ENCODE results near the gene COL20A1. TPM values are rescaled to one million over a fixed set of nuclear protein-coding genes. Genes with fewer than 3 reads are reported as not detected.
A peak's percentile ranks its signal among the peaks of the same experiment; 100 is the strongest.

COL20A1 gene
- total and polyA plus RNA-seq, 7 experiments from 2014 or later, result 0.08 TPM; not detected in 6

GRCh38 chr20:63306673-63307537 is 13.9 kb downstream of the COL20A1 start:
- Histone ChIP-seq H3K9me3 (ENCODE audit: control insufficient read depth in 2 of 3, low read length in 3 of 3) (no peaks in the 10 kb centered on the region), H3K4me3 (ENCODE audit: low read length) (no peak overlapping the region), H3K36me3 (ENCODE audit: control insufficient read depth in 2 of 3, insufficient read depth in 3 of 3, low read length in 3 of 3) (no peaks in the 10 kb centered on the region), H3K27me3 (ENCODE audit: control insufficient read depth in 2 of 2, insufficient read depth in 2 of 2, low read length in 2 of 2) (no peaks in the 10 kb centered on the region), H3K27ac (ENCODE audit: low read depth, low read length) (no peak overlapping the region), H3K4me1 (ENCODE audit: control insufficient read depth in 2 of 2, insufficient read depth in 2 of 2, low read length in 2 of 2) (no peaks in the 10 kb centered on the region)
- no peak overlapping the region for H3K4me3 Mint-ChIP-seq
- no peak overlapping the region for H3K27ac Mint-ChIP-seq
- peaks cover 0 to 9% (median 5%) of the 10 kb centered on the region in 11 donors for H3K9me3 Mint-ChIP-seq
- H3K4me1 Mint-ChIP-seq, result peaks cover 0 to 4% (median 0%) of the 10 kb centered on the region in 7 donors
- peaks cover 2 to 22% (median 7%) of the 10 kb centered on the region in 5 donors for H3K27me3 Mint-ChIP-seq
- ChIA-PET CTCF (no interaction called here), POLR2A (no interaction called here)
- intact Hi-C loops (cut with micrococcal nuclease), result no loop called here
- ATAC-seq (no peak), DNase-seq (no peak)
- no peaks in the 10 kb centered on the region for H3K36me3 Mint-ChIP-seq

- DNase-seq (no peak), ATAC-seq (no peak)
- Histone ChIP-seq H3K36me3 (ENCODE audit: control insufficient read depth in 2 of 3, insufficient read depth in 3 of 3, low read length in 3 of 3) (no peaks in the 10 kb centered on the region), H3K4me3 (ENCODE audit: low read length) (no peak overlapping the region), H3K27ac (ENCODE audit: low read depth, low read length) (no peak overlapping the region), H3K9me3 (ENCODE audit: control insufficient read depth in 2 of 3, low read length in 3 of 3) (no peaks in the 10 kb centered on the region), H3K27me3 (ENCODE audit: control insufficient read depth in 2 of 2, insufficient read depth in 2 of 2, low read length in 2 of 2) (no peaks in the 10 kb centered on the region), H3K4me1 (ENCODE audit: control insufficient read depth in 2 of 2, insufficient read depth in 2 of 2, low read length in 2 of 2) (no peaks in the 10 kb centered on the region)
- Mint-ChIP-seq H3K9me3 (peaks cover 0 to 3% (median 2%) of the 10 kb centered on the region in 11 donors), H3K36me3 (no peaks in the 10 kb centered on the region), H3K4me3 (no peak overlapping the region), H3K27me3 (peaks cover 0 to 19% (median 3%) of the 10 kb centered on the region in 5 donors), H3K27ac (no peak overlapping the region), H3K4me1 (peaks cover 0 to 4% (median 0%) of the 10 kb centered on the region in 7 donors)
- POLR2A ChIA-PET, result no interaction called here
- intact Hi-C loops (cut with micrococcal nuclease), result no loop called here
- CTCF ChIA-PET, result no interaction called here
These were observed 14.7 kb downstream of the COL20A1 start for GRCh38 chr20:63307538-63308217.

- H3K9me3 Mint-ChIP-seq, result no peaks in the 10 kb centered on the region
- H3K4me1 Mint-ChIP-seq, result peaks cover 0 to 4% (median 0%) of the 10 kb centered on the region in 7 donors
- no peaks in the 10 kb centered on the region for H3K4me1 ChIP-seq (ENCODE audit: control insufficient read depth in 2 of 2, insufficient read depth in 2 of 2, low read length in 2 of 2)
- ChIA-PET CTCF (no interaction called here), POLR2A (no interaction called here)
- no peaks in the 10 kb centered on the region for H3K9me3 ChIP-seq (ENCODE audit: control insufficient read depth in 2 of 3, low read length in 3 of 3)
- H3K4me3 Mint-ChIP-seq, result no peak overlapping the region
- no peak overlapping the region for H3K4me3 ChIP-seq (ENCODE audit: low read length)
- no peak overlapping the region for H3K27ac ChIP-seq (ENCODE audit: low read depth, low read length)
- no peak overlapping the region for H3K27ac Mint-ChIP-seq
- no peaks in the 10 kb centered on the region for H3K36me3 ChIP-seq (ENCODE audit: control insufficient read depth in 2 of 3, insufficient read depth in 3 of 3, low read length in 3 of 3)
- ATAC-seq, result no peak
- peaks cover 0 to 16% (median 0%) of the 10 kb centered on the region in 5 donors for H3K27me3 Mint-ChIP-seq
- no peak for DNase-seq
- H3K36me3 Mint-ChIP-seq, result no peaks in the 10 kb centered on the region
- intact Hi-C loops (cut with micrococcal nuclease), result no loop called here
- no peaks in the 10 kb centered on the region for H3K27me3 ChIP-seq (ENCODE audit: control insufficient read depth in 2 of 2, insufficient read depth in 2 of 2, low read length in 2 of 2)
These were observed 15.4 kb downstream of the COL20A1 start for GRCh38 chr20:63308218-63308911.

GRCh38 chr20:63309261-63310071 is 16.5 kb downstream of the COL20A1 start:
- H3K27ac ChIP-seq (ENCODE audit: low read depth, low read length), result no peak overlapping the region
- ATAC-seq (no peak), DNase-seq (peak in 2 of 9 donors; percentile 36 to 40)
- intact Hi-C loops (cut with micrococcal nuclease), result no loop called here
- Mint-ChIP-seq H3K27me3 (peaks cover 0 to 16% (median 0%) of the 10 kb centered on the region in 5 donors), H3K36me3 (no peaks in the 10 kb centered on the region), H3K4me3 (no peak overlapping the region), H3K27ac (no peak overlapping the region), H3K9me3 (no peaks in the 10 kb centered on the region), H3K4me1 (peaks cover 0 to 4% (median 0%) of the 10 kb centered on the region in 7 donors)
- H3K36me3 ChIP-seq (ENCODE audit: control insufficient read depth in 2 of 3, insufficient read depth in 3 of 3, low read length in 3 of 3), result no peaks in the 10 kb centered on the region
- H3K4me3 ChIP-seq (ENCODE audit: low read length), result no peak overlapping the region
- H3K27me3 ChIP-seq (ENCODE audit: control insufficient read depth in 2 of 2, insufficient read depth in 2 of 2, low read length in 2 of 2), result no peaks in the 10 kb centered on the region
- H3K9me3 ChIP-seq (ENCODE audit: control insufficient read depth in 2 of 3, low read length in 3 of 3), result no peaks in the 10 kb centered on the region
- no peaks in the 10 kb centered on the region for H3K4me1 ChIP-seq (ENCODE audit: control insufficient read depth in 2 of 2, insufficient read depth in 2 of 2, low read length in 2 of 2)
- POLR2A ChIA-PET, result no interaction called here
- CTCF ChIA-PET, result interaction anchor here (0.7 kb wide), 1 partner anchor 10 kb away, joined by 3 read pairs; no protein-coding TSS in a partner anchor

- POLR2A ChIA-PET, result no interaction called here
- intact Hi-C loops (cut with micrococcal nuclease), result no loop called here
- H3K9me3 ChIP-seq (ENCODE audit: control insufficient read depth in 2 of 3, low read length in 3 of 3), result no peaks in the 10 kb centered on the region
These were observed 17.4 kb downstream of the COL20A1 start for GRCh38 chr20:63310265-63310991.

More at GRCh38 chr20:63310265-63310991, 17.4 kb downstream of the COL20A1 start:
- CTCF ChIA-PET, result no interaction called here
- H3K9me3 Mint-ChIP-seq, result no peaks in the 10 kb centered on the region
- Histone ChIP-seq H3K27me3 (ENCODE audit: control insufficient read depth in 2 of 2, insufficient read depth in 2 of 2, low read length in 2 of 2) (no peaks in the 10 kb centered on the region), H3K27ac (ENCODE audit: low read depth, low read length) (no peak overlapping the region), H3K4me3 (ENCODE audit: low read length) (no peak overlapping the region), H3K4me1 (ENCODE audit: control insufficient read depth in 2 of 2, insufficient read depth in 2 of 2, low read length in 2 of 2) (no peaks in the 10 kb centered on the region), H3K36me3 (ENCODE audit: control insufficient read depth in 2 of 3, insufficient read depth in 3 of 3, low read length in 3 of 3) (no peaks in the 10 kb centered on the region)
- no peak overlapping the region for H3K4me3 Mint-ChIP-seq
- H3K36me3 Mint-ChIP-seq, result no peaks in the 10 kb centered on the region
- no peaks in the 10 kb centered on the region for H3K4me1 Mint-ChIP-seq
- no peak overlapping the region for H3K27ac Mint-ChIP-seq
- DNase-seq, result no peak
- ATAC-seq, result no peak
- peaks cover 0 to 11% (median 0%) of the 10 kb centered on the region in 5 donors for H3K27me3 Mint-ChIP-seq

Measured in naive thymus-derived CD4-positive, alpha-beta T cell (primary cell).